Adipocyte (in vitro differentiated cells): ENCODE measurements around the gene LMTK3.
"Not testable (repeated sequence)": the region's sequence is repeated elsewhere in the genome, so short reads cannot be mapped to it uniquely, and the experiment has no call there.

Experiments
- DNase-seq: peaks from one replicate; pipeline ENCODE4 v3.0.0-alpha.2; 2015; ENCODE audit warnings: low read depth
- H3K27me3 ChIP-seq: replicated peaks from 2 replicates; pipeline ENCODE4 v1.7.0; 2013; ENCODE audit warnings: mild to moderate bottlenecking, low read length, moderate library complexity; ENCODE audit not compliant: control insufficient read depth, insufficient read depth
- H3K36me3 ChIP-seq: 2 replicates; pipeline ENCODE4 v1.7.0; 2013; ENCODE audit warnings: low read length, mild to moderate bottlenecking, moderate library complexity; ENCODE audit not compliant: control insufficient read depth, insufficient read depth, severe bottlenecking
- H3K4me1 ChIP-seq: 2 replicates; pipeline ENCODE4 v1.7.0; 2013; ENCODE audit warnings: mild to moderate bottlenecking, low read length, moderate library complexity; ENCODE audit not compliant: control insufficient read depth, insufficient read depth
- H3K4me3 ChIP-seq: 2 replicates; pipeline ENCODE4 v1.7.0; 2013; ENCODE audit warnings: mild to moderate bottlenecking, low read length, moderate library complexity
- H3K9ac ChIP-seq: 2 replicates; pipeline ENCODE4 v1.7.0; 2013; ENCODE audit warnings: mild to moderate bottlenecking, low read length, moderate library complexity
- H3K9me3 ChIP-seq: 2 replicates; pipeline ENCODE4 v1.7.0; 2013; ENCODE audit warnings: mild to moderate bottlenecking, low read length, moderate library complexity; ENCODE audit not compliant: control insufficient read depth

The LMTK3 gene

DNA sequence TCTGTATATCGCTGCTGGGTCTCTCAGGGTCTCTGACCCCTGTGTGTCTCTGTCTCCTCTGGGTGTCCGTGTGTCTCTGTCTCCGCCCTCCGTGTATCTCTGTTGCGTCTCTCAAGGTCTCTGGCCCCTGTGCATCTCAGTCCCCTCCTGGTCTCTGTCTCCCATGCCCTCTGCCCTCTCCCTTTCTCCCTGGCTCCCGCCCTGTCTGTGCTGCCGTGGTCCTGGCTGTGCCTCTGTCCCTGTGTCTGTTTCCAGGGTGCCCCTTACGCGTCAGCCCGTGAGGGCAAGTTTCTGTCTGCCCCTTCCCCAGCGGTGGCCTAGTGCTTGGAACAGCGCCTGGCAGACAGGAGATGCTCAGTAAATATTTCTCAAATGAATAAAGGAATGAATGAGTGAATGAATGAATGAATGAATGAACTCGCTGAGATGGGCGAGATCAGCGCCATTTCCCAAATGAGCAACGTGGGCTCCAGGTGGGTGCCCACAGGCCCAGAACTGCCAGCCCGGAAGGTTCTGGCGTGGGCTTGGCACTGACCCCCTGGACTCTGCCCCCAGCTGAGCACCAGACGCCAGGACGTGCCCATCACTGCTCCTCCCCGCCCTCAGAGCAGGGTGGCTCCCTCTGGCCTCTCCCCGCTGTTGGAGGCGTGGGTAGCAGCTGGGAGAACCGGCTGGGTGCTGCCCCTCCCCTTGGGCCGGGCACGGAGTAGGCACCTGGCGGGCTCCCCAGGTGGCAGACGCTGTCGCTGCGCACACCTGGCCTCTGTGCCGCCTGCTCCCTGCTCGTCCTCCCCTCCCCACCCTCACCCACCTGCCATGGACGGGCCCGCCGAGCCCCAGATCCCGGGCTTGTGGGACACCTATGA lies 40.0 kb upstream of the LMTK3 start, which contains the start of gene SULT2B1:
Gene SULT2B1, plus strand, starts transcription at position 736 of the 866 bp plus-strand sequence. Its CDS starts 81 bp downstream, at position 817.
- H3K4me1 ChIP-seq: peaks cover 14% of the 10 kb centered on the region
- no peaks in the 10 kb centered on the region for H3K36me3 ChIP-seq
- H3K9ac ChIP-seq: no peak within 1 kb of the TSS
- H3K27me3 ChIP-seq: peaks cover 8% of the 10 kb centered on the region
- H3K4me3 ChIP-seq: no peak within 1 kb of the TSS
- no peak for DNase-seq
- H3K9me3 ChIP-seq: no peaks in the 10 kb centered on the region

DNA sequence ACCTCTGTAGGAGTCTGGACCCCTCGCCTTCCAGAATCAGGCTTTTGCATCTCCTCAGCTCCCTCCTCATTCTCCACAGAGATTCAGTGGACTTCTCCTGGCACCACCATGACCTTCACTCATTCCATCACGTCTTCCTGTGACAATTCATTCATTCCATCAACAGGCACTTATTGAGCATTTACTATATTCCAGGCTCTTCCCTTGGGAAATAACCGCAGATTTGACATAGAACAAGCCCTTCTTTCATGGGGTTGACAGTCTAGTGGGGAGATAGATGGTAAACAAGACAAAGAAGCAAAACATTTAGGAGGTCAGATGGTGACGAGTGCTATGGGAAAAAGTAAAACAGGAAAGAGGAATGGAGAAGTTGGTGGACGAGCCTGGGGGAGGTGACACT lies 37.7 kb upstream of the LMTK3 start:
- Histone ChIP-seq H3K36me3 (no peaks in the 10 kb centered on the region), H3K9me3 (no peaks in the 10 kb centered on the region), H3K9ac (no peak overlapping the region), H3K27me3 (peaks cover 8% of the 10 kb centered on the region), H3K4me3 (no peak overlapping the region), H3K4me1 (peaks cover 7% of the 10 kb centered on the region)
- no peak for DNase-seq

DNA sequence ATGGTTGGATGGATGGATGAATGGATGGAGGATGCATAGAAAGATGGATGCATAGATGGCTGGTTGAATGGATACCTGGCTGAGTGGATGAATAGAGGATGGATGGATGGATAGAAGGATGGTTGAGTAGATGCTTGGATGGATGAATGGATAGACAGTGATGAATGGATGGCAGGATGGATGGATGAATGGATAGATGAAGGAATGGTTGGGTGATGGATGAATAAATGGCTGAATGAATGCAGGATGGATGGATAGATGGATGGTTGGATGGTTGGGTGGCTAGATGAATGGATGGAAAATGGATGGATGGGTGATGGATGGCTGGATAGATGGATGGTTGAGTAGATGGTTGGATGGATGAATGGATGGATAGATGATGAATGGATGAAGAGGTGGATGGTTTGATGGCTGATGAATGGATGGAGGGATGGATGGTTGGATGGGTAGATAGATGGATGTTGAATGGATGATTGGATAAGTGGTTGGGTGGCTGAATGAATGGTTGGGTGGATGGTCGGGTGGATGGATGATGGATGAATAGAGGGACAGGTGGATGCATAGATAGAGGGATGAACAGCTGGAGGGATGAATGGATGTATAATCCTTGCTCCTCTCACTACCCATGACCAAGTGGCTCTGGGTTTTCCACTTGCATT lies 36.7 kb upstream of the LMTK3 start:
- Histone ChIP-seq H3K4me3 (no peak overlapping the region), H3K4me1 (no peaks in the 10 kb centered on the region), H3K36me3 (no peaks in the 10 kb centered on the region), H3K9me3 (no peaks in the 10 kb centered on the region), H3K9ac (no peak overlapping the region), H3K27me3 (peaks cover 8% of the 10 kb centered on the region)
- no peak for DNase-seq

DNA sequence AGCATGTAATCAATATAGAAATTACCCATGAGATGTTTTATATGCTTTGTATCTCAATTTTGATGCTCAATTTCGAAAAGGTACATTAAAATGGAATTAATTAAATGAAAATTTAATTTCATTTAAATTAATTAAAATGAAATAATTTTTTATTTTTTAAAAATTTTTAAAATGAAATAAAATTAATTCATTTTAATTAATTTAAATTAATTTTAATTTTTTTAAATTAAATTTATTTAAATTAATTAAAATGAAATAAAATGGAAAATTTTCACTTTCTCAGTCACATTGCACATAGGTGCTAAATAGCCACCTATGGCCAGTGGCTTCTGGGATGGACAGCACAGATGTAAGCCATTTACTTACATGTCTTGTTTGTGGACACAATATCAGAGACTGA lies 36.1 kb upstream of the LMTK3 start:
- DNase-seq: no peak
- Histone ChIP-seq H3K36me3 (no peaks in the 10 kb centered on the region), H3K9ac (no peak overlapping the region), H3K27me3 (peaks cover 8% of the 10 kb centered on the region), H3K4me1 (no peaks in the 10 kb centered on the region), H3K4me3 (no peak overlapping the region), H3K9me3 (no peaks in the 10 kb centered on the region)

DNA sequence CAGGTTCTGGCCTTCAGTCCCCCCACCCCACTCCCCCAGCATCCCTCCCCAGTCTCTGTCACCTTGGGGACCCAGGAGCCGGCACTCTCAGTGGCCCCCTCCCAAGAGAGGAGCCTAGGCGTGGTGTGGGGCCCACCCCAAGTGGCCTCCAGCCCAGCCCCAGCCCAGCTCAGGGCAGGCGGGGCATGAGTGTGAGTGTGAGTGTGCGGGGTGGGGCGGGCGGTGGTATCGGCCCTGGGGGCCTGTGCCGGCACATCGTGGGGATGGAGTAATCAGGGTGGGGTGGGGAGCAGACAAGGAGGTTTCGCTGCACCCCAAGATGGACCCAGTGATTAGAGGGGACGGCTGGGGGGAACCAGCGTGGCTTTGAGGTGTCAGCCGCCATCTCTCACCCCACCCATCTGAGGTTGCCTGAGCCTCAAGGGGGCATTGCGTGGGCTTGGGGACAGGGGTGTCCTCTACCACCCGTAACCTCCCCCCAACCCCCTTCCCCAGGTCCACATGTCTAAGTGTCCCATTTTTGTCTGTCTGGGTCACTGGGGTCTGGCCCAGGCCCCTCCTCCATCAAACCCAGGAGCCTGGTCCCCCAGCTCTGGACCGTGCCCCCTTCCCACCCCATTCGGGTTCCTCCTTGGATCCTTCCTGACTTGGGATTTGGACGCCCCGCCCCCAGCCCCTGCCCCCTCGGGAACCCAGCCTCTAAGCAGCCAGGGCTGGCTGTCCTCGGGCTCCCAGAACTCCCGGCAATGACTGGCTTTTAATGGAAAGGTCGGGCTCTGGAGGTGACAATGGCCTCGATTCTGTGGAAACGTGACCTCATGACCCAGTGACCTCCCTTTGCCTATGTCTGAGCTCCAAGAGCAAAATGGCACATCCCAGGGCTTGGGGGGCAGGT lies 33.5 kb upstream of the LMTK3 start:
- no peak for DNase-seq
- no peak overlapping the region for H3K9ac ChIP-seq

DNA sequence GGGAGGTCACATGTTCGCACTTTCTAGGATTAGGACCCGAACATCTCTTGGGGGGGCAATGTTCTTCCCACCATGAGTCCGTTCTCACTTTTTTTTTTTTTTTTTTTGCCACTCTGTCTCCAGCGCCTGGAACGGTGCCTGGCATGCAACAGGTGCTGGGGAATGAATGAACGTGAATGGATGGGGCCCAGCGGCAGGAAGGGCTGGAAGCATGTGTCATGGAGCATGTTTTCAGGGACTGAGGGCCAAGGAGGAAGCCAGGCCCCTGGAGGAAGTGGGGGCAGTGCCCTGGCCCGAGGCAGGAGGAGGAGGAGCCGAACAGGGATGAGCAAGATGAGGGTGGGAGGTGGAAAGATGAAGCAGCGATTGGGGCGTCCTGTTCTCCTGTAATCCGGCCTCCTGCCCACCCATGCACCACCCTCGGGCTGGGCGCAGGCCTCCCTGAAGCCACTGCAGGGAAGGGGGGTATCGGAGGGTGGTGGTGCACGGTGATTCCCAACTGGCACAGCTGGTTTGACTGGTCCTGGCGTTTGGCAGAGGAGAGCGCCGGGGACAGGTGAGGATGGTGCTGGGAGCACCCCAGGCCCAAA lies 31.6 kb upstream of the LMTK3 start:
- Histone ChIP-seq H3K9me3 (no peaks in the 10 kb centered on the region), H3K36me3 (no peaks in the 10 kb centered on the region), H3K4me1 (no peaks in the 10 kb centered on the region), H3K9ac (no peak overlapping the region), H3K27me3 (no peaks in the 10 kb centered on the region), H3K4me3 (no peak overlapping the region)
- no peak for DNase-seq

More for the DNA sequence above, 33.5 kb upstream of the LMTK3 start:
- H3K36me3 ChIP-seq: no peaks in the 10 kb centered on the region
- H3K27me3 ChIP-seq: no peaks in the 10 kb centered on the region
- no peak overlapping the region for H3K4me3 ChIP-seq
- H3K4me1 ChIP-seq: no peaks in the 10 kb centered on the region
- no peaks in the 10 kb centered on the region for H3K9me3 ChIP-seq

DNA sequence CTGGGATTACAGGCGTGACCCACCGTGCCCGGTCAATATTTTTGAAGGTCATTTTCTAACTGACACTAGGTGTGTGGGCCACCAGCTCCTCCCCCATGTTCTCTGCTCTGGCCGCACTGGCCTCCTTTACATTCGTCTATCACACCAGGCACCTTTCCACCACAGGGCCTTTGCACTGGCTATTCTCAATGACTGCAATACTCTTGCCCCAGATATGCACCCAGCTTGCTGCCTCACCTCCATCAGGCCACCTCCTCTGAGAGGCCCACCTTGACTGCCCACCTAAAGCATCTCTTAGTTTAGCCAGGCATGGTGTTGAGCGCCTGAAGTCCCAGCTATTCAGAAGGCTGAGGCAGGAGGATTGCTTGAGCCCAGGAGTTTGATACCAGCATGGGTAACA lies 30.2 kb upstream of the LMTK3 start:
- Histone ChIP-seq H3K9ac (no peak overlapping the region), H3K4me3 (no peak overlapping the region), H3K9me3 (no peaks in the 10 kb centered on the region), H3K4me1 (no peaks in the 10 kb centered on the region), H3K36me3 (no peaks in the 10 kb centered on the region), H3K27me3 (no peaks in the 10 kb centered on the region)
- DNase-seq: no peak

DNA sequence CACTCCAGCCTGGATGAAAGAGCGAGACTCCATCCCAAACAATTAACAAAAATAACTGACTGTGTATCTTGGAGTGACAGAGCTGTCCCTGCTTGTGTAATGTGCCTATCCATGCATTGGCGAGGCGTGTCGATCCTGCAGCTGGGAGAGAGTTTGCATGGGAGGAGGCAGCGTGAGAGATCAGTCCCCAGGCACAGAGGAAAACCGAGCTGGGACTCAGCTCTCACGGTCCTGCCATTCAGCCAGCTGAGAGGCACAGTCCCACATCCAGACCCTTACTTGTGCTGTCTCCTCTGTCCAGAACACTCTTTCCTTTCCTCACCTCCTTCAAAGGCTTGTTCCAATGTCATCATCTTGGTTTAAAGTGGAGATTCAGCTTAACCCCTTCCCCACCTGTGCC lies 28.5 kb upstream of the LMTK3 start:
- Histone ChIP-seq H3K4me1 (no peaks in the 10 kb centered on the region), H3K9ac (no peak overlapping the region), H3K9me3 (no peaks in the 10 kb centered on the region), H3K4me3 (no peak overlapping the region), H3K36me3 (no peaks in the 10 kb centered on the region), H3K27me3 (no peaks in the 10 kb centered on the region)
- no peak for DNase-seq

DNA sequence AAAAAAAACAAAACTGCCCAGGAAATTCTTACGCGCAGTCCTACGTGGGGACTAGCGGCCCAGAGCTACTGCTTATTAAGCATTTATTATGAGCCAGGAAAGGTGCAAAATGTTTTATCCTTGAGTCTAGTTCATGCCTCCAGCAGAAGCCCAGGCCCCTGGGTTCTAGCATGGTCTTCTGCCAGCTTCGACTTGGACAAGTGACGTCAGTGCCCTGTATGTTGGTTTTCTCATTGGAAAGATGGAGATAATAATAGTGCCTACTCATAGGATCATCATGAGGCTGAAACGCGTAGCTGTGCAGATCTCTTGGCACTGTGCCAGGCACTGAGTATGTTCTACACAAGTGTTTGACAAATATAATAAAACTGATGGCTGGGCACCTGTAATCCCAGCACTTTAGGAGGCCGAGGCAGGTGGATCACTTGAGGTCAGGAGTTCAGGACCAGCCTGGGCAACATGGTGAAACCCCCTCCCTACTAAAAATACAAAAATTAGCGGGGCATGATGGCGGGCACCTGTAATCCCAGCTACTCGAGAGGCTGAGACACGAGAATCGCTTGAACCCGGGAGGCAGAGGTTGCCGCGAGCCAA lies 28.0 kb upstream of the LMTK3 start:
- Histone ChIP-seq H3K4me3 (no peak overlapping the region), H3K9ac (no peak overlapping the region), H3K4me1 (no peaks in the 10 kb centered on the region), H3K9me3 (no peaks in the 10 kb centered on the region), H3K36me3 (no peaks in the 10 kb centered on the region), H3K27me3 (no peaks in the 10 kb centered on the region)
- peak; percentile 28 for DNase-seq

DNA sequence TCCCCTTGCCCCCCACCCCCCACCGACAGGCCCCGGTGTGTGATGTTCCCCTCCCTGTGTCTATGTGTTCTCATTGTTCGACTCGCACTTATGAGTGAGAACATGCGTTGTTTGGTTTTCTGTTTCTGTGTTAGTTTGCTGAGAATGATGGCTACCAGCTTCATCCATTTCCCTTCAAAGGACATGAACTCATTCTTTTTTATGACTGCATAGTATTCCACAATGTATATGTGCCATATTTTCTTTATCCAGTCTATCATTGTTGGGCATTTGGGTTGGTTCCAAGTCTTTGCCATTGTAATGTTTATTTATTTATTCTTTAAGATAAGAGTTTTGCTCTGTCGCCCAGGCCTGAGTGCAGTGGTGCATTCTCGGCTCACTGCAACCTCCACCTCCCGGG lies 26.4 kb upstream of the LMTK3 start:
- H3K4me1 ChIP-seq, DNase-seq, H3K36me3 ChIP-seq, H3K9me3 ChIP-seq, H3K27me3 ChIP-seq, H3K4me3 ChIP-seq, H3K9ac ChIP-seq: not testable (repeated sequence)
